Measurements from ENCODE around the gene EFHD2. TPM values are rescaled to one million over a fixed set of nuclear protein-coding genes. Genes with fewer than 3 reads are reported as not detected.

Gene EFHD2
- total RNA-seq, 1 experiment from 2014 or later = 48.5 TPM

GRCh38 chr1:15406614-15407559 is 2.8 kb upstream of the EFHD2 start:
- ChIA-PET POLR2A (interaction anchor here (0.6 to 1.9 kb wide), 4 partner anchors 11 to 65 kb away, joined by 3 to 7 read pairs (median 4); no protein-coding TSS in a partner anchor), CTCF (interaction anchor here (0.6 to 4.4 kb wide), 5 partner anchors 25 to 362 kb away, joined by 3 to 11 read pairs (median 8); no protein-coding TSS in a partner anchor)
- no peak overlapping the region for H3K4me3 Mint-ChIP-seq (ENCODE audit: unreplicated experiment)
- no peak for TF ChIP-seq CTCF (IDR thresholded peaks at IDR 0.05; ENCODE audit: unreplicated experiment)
- intact Hi-C loops (cut with micrococcal nuclease) = no loop called here
- H3K36me3 Mint-ChIP-seq (ENCODE audit: insufficient read depth, unreplicated experiment) = no peaks in the 10 kb centered on the region
- peaks cover 21% of the 10 kb centered on the region for H3K4me1 Mint-ChIP-seq (ENCODE audit: insufficient read depth, unreplicated experiment)
- H3K27me3 Mint-ChIP-seq (ENCODE audit: insufficient read depth, unreplicated experiment) = no peaks in the 10 kb centered on the region
- H3K9me3 Mint-ChIP-seq (ENCODE audit: unreplicated experiment) = no peaks in the 10 kb centered on the region
- H3K27ac Mint-ChIP-seq (ENCODE audit: low read depth, unreplicated experiment) = no peak overlapping the region
- BruUV-seq (replicated peaks) = no TSS peak
- peak; percentile 73 for DNase-seq (ENCODE audit: unreplicated experiment)

GRCh38 chr1:15407580-15407979 is 2.1 kb upstream of the EFHD2 start:
- intact Hi-C loops (cut with micrococcal nuclease) = no loop called here
- H3K9me3 Mint-ChIP-seq (ENCODE audit: unreplicated experiment) = no peaks in the 10 kb centered on the region
- no peaks in the 10 kb centered on the region for H3K27me3 Mint-ChIP-seq (ENCODE audit: insufficient read depth, unreplicated experiment)
- ChIA-PET POLR2A (interaction anchor here (0.9 to 1.9 kb wide), 5 partner anchors 10 to 70 kb away, joined by 3 to 7 read pairs (median 3); no protein-coding TSS in a partner anchor), CTCF (interaction anchor here (0.7 to 4.4 kb wide), 3 partner anchors 24 to 333 kb away, joined by 4 to 11 read pairs (median 8); no protein-coding TSS in a partner anchor)
- no peak for DNase-seq (ENCODE audit: unreplicated experiment)
- no peaks in the 10 kb centered on the region for H3K36me3 Mint-ChIP-seq (ENCODE audit: insufficient read depth, unreplicated experiment)
- TF ChIP-seq CTCF (IDR thresholded peaks at IDR 0.05; ENCODE audit: unreplicated experiment) = no peak
- H3K27ac Mint-ChIP-seq (ENCODE audit: low read depth, unreplicated experiment) = no peak overlapping the region
- no peak overlapping the region for H3K4me3 Mint-ChIP-seq (ENCODE audit: unreplicated experiment)
- BruUV-seq (replicated peaks) = no TSS peak
- H3K4me1 Mint-ChIP-seq (ENCODE audit: insufficient read depth, unreplicated experiment) = peaks cover 28% of the 10 kb centered on the region

GRCh38 chr1:15408890-15409387 is 749 bp upstream of the EFHD2 start:
- Mint-ChIP-seq H3K4me1 (ENCODE audit: insufficient read depth, unreplicated experiment) (peaks cover 31% of the 10 kb centered on the region), H3K9me3 (ENCODE audit: unreplicated experiment) (no peaks in the 10 kb centered on the region), H3K4me3 (ENCODE audit: unreplicated experiment) (peak overlapping the region; percentile 88), H3K36me3 (ENCODE audit: insufficient read depth, unreplicated experiment) (no peaks in the 10 kb centered on the region), H3K27me3 (ENCODE audit: insufficient read depth, unreplicated experiment) (no peaks in the 10 kb centered on the region), H3K27ac (ENCODE audit: low read depth, unreplicated experiment) (peak overlapping the region; percentile 96)
- no peak for TF ChIP-seq CTCF (IDR thresholded peaks at IDR 0.05; ENCODE audit: unreplicated experiment)
- intact Hi-C loops (cut with micrococcal nuclease) = loop anchor here (1.0 kb wide), 1 partner anchor 86 kb away; no protein-coding TSS in a partner anchor
- ChIA-PET CTCF (interaction anchor here (1.0 to 4.4 kb wide), 2 partner anchors 13 to 22 kb away, joined by 3 to 11 read pairs; no protein-coding TSS in a partner anchor), POLR2A (interaction anchor here (0.7 to 4.9 kb wide), 5 partner anchors 9 to 71 kb away, joined by 3 to 52 read pairs (median 3); no protein-coding TSS in a partner anchor)
- no peak for DNase-seq (ENCODE audit: unreplicated experiment)
- no TSS peak for BruUV-seq (replicated peaks)

Data from MCF 10A (cell line).